Retinal pigment epithelial cell (primary cell): ENCODE measurements around the gene CYB5B.
"Not testable (repeated sequence)": the region's sequence is repeated elsewhere in the genome, so short reads cannot be mapped to it uniquely, and the experiment has no call there.

Experiments
- DNase-seq: peaks from one replicate; pipeline ENCODE4 v3.0.0-alpha.2; 2010; ENCODE audit warnings: low read depth
- H3K4me3 ChIP-seq: 2 replicates; pipeline ENCODE4 v1.5.1; 2011; ENCODE audit warnings: mild to moderate bottlenecking, low read length, control low read depth, moderate library complexity
- TF ChIP-seq, protein P1 (sequence below): conservative IDR thresholded peaks from 2 replicates; pipeline ENCODE4 v1.5.1; 2011; ENCODE audit warnings: low read depth, low read length, control low read depth, inconsistent platforms

CYB5B gene

DNA sequence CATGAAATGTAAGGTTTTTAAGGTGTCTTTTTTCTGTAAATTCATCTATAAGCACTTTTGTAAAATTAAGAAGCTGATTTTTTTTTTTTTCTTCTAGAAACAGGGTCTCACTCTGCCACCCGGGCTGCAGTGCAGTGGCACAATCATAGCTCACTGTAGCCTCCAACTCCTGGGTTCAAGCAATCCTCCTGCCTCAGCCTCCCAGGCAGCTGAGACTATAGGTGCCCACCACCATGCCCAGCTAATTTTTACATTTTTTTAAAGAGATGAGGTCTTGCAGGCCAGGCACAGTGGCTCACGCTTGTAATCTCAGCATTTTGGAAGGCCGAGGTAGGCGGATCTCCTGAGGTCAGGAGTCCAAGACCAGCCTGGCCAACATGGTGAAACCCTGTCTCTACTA is 4.5 kb upstream of the CYB5B start:
- TF ChIP-seq, protein P1, sequence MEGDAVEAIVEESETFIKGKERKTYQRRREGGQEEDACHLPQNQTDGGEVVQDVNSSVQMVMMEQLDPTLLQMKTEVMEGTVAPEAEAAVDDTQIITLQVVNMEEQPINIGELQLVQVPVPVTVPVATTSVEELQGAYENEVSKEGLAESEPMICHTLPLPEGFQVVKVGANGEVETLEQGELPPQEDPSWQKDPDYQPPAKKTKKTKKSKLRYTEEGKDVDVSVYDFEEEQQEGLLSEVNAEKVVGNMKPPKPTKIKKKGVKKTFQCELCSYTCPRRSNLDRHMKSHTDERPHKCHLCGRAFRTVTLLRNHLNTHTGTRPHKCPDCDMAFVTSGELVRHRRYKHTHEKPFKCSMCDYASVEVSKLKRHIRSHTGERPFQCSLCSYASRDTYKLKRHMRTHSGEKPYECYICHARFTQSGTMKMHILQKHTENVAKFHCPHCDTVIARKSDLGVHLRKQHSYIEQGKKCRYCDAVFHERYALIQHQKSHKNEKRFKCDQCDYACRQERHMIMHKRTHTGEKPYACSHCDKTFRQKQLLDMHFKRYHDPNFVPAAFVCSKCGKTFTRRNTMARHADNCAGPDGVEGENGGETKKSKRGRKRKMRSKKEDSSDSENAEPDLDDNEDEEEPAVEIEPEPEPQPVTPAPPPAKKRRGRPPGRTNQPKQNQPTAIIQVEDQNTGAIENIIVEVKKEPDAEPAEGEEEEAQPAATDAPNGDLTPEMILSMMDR, result no peak
- no peak for DNase-seq
- no peak overlapping the region for H3K4me3 ChIP-seq

DNA sequence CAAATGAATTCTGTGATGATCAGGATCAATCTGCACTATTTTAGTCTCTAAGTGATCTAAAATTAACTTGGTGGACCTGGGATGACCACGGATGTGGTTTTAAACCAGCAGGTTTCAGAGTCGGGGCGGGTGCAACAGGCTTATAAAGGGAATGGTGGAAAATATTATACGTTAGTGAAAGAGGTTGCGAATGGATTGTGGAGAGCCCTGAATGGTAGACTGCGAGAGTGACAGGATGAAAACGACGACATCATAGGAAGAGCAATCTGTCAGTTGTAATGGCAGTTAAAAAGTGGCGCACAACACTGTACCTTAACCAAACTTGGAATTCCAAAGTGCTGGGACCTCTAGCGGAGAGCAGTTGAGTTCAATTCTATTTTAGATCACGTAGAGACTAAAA is 1.2 kb upstream of the CYB5B start:
- TF ChIP-seq, protein P1, result no peak
- H3K4me3 ChIP-seq, result no peak overlapping the region
- DNase-seq, result no peak

DNA sequence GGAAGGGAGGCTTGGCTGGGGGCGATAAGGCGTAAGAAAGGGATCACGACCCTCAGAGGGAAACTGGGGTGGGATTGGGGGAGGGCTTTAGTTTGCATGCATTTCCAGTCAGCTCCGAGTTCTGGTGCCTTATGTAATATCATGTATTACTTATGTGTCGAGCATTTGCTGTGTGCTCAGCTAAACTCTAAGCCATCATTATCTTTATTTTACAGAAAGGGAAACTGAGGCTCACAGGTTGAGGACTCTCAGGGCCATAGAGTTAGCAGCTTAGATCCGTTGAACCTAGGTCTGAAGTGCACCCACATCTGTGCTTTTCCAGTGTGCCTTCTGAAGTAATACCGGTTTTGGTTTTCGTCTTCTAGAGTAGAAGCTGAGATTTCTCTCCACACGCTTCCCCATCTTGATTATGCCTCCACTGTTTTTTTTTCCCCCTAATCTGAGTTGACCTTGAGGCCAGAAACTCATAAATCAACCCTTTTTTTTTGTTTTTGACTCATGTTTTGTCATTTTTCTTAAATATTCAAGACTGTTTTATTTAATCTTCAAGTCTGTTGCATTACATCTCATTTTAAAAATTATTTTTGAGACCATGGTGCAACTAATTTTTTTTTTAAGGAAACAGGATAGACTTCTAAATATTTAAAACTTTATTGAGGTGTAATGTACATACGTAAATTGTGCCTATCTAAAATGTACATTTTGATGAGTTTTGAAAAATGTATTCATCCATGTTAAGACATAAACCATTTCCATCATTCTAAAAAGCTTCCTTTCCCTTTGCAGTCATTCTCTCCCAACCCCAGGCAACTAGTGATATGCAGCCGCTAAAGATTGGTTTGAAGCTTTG is 741 bp downstream of the CYB5B start:
- TF ChIP-seq, protein P1, result no peak
- no peak for DNase-seq
- peak overlapping the region; percentile 95 for H3K4me3 ChIP-seq

DNA sequence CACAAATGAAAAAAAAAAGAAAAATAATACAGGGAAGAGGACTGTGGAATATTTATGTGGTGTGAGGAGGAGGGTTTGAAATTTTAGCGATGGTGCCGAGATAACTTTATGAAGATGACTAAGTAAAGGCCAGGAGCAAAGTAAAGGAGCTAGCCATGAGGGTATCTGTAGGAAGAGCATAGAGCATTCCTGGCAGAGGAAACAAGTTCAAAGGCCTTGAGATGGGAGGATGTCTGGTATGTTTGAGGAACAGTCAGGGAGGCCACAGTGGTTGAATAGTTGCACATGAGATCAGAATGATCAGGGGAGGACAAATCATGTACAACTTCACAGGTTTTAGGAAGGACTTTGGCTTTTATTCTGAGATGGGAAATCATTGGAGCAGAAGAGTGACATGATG is 4.2 kb downstream of the CYB5B start:
- H3K4me3 ChIP-seq, result no peak overlapping the region

DNA sequence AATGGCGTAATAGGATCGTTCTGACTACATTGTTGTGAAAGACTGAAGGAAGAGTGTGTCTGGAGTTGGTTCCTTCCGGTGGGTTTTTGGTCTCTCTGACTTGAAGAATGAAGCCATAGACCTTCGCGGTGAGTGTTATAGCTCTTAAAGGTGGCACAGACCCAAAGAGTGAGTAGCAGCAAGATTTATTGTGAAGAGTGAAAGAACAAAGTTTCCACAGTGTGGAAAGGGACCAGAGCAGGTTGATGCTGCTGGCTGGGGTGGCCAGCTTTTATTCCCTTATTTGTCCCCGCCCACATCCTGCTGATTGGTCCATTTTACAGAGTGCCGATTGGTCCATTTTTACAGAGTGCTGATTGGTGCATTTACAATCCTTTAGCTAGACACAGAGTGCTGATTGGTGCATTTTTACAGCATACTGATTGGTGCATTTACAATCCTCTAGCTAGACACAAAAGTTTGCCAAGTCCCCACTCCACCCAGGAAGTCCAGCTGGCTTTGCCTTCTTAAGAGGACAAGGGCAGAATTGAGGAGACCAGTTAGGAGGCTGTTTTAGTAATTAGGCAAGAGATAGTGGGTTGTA is 4.7 kb downstream of the CYB5B start:
- not testable (repeated sequence) for H3K4me3 ChIP-seq, DNase-seq

More for the DNA sequence above, 4.2 kb downstream of the CYB5B start:
- no peak for DNase-seq
- TF ChIP-seq, protein P1, result no peak

DNA sequence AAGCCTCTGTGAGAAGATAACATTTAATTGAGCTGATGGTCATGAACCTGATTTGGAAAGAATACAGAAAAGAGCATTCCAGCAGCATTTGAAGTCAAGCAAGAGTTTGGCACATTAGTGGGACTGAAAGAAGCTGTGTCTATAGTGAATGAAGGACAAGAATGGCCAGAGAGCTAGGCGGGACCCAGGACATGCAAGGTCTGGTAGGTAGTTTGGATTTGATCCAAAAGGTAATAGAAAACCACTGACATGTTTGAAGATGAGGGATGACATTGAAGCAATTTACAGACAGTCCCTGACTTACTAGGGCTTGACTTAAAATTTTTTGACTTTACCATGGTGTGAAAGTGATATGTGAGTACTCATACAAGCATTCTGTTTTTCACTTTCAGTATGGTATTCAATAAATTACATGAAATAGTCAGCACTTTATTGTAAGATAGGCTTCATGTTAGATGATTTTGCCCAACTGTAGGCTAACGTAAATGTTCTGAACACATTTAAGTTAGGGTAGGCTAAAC is 7.6 kb downstream of the CYB5B start:
- TF ChIP-seq, protein P1, result no peak

DNA sequence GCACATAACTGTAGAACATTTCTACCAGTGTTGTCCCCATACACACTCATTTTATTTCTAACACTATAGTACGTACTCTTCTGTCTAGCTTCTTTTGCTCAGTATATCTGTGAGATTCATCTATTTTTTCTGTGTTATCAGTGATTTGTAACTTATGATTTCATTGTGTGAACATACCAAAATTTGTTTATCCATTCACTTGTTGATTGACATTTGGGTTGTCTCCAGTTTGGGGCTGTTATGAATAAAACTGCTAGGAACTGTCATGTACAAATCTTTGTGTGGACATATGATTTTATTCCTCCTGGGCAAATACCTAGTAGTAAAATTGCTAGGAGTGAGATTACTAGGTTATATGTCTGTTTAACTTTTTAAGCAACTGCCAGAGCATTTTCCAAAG is 9.6 kb downstream of the CYB5B start:
- no peak overlapping the region for H3K4me3 ChIP-seq
- TF ChIP-seq, protein P1, result no peak
- DNase-seq, result no peak

More for the DNA sequence above, 7.6 kb downstream of the CYB5B start:
- H3K4me3 ChIP-seq, result no peak overlapping the region
- no peak for DNase-seq
